SU-DHL-6 (cell line): ENCODE data around the gene PREX1.

Experiments
- H2AFZ ChIP-seq: fragments of 200-600 bp; sonication (generic); 2 replicates; pipeline ENCODE4 v1.6.1; 2014; ENCODE audit warnings: low read depth, mild to moderate bottlenecking, moderate library complexity, mixed read lengths, antibody characterized with exemption, low read length; ENCODE audit not compliant: severe bottlenecking
- H3F3A ChIP-seq: fragments of 200-600 bp; shearing (Covaris generic); 2 replicates; pipeline ENCODE4 v1.6.0; 2016; ENCODE audit warnings: antibody characterized with exemption, mild to moderate bottlenecking; ENCODE audit not compliant: insufficient read depth
- H3K27ac ChIP-seq: fragments of 200-600 bp; sonication (generic); 2 replicates; pipeline ENCODE4 v1.5.1; 2016; ENCODE audit warnings: low read depth, mild to moderate bottlenecking, low read length, moderate library complexity, mixed read lengths
- H3K27me3 ChIP-seq: fragments of 200-600 bp; sonication (generic), shearing (Covaris generic); 2 replicates; pipeline ENCODE4 v1.6.0; 2014; ENCODE audit warnings: mild to moderate bottlenecking, low read length
- H3K36me3 ChIP-seq: fragments of 200-600 bp; sonication (generic); 2 replicates; pipeline ENCODE4 v1.6.1; 2014; ENCODE audit warnings: mild to moderate bottlenecking, low read length, mixed read lengths
- H3K4me2 ChIP-seq: fragments of 300-600, 200-600 bp; shearing (Covaris generic), sonication (generic); 2 replicates; pipeline ENCODE4 v1.6.0; 2014; ENCODE audit warnings: low read length, low read depth, mild to moderate bottlenecking; ENCODE audit not compliant: poor library complexity, severe bottlenecking
- H3K4me3 ChIP-seq: fragments of 200-600 bp; sonication (generic); 2 replicates; pipeline ENCODE4 v1.5.1; 2014; ENCODE audit warnings: antibody characterized with exemption, low read length, mild to moderate bottlenecking, mixed read lengths; ENCODE audit not compliant: insufficient read depth, poor library complexity, severe bottlenecking
- H3K79me2 ChIP-seq: fragments of 200-600 bp; sonication (generic); 2 replicates; pipeline ENCODE4 v1.6.1; 2014; ENCODE audit warnings: mild to moderate bottlenecking, low read length, moderate library complexity; ENCODE audit not compliant: insufficient read depth
- H3K9ac ChIP-seq: fragments of 200-600 bp; sonication (generic); 2 replicates; pipeline ENCODE4 v1.7.0; 2014; ENCODE audit warnings: mild to moderate bottlenecking, low read length
- H3K9me2 ChIP-seq: fragments of 200-600 bp; sonication (generic); replicated peaks from 2 replicates; pipeline ENCODE4 v1.6.1; 2014; ENCODE audit warnings: low read length; ENCODE audit not compliant: insufficient read depth
- H3K9me3 ChIP-seq: fragments of 200-600 bp; sonication (generic); 2 replicates; pipeline ENCODE4 v1.6.1; 2014; ENCODE audit warnings: low read length, mixed read lengths; ENCODE audit not compliant: insufficient read depth
- H4K20me1 ChIP-seq: fragments of 200-600 bp; sonication (generic); 2 replicates; pipeline ENCODE4 v1.6.1; 2014; ENCODE audit warnings: low read depth, mild to moderate bottlenecking, antibody characterized with exemption, low read length, moderate library complexity, mixed read lengths
- EZH2phosphoT487 ChIP-seq: fragments of 200-600 bp; sonication (generic), shearing (Covaris generic); conservative IDR thresholded peaks from 2 replicates; pipeline ENCODE4 v1.6.1; 2018; ENCODE audit warnings: mild to moderate bottlenecking, antibody characterized with exemption, low read length, moderate library complexity, mixed read lengths
- TF ChIP-seq, protein P1 (sequence below): fragments of 200-600 bp; sonication (generic); IDR thresholded peaks from one replicate; pipeline ENCODE4 v1.5.1; 2017; ENCODE audit warnings: antibody characterized with exemption, mild to moderate bottlenecking, low read length, moderate library complexity; ENCODE audit not compliant: insufficient read depth, poor library complexity, severe bottlenecking

Gene PREX1

DNA sequence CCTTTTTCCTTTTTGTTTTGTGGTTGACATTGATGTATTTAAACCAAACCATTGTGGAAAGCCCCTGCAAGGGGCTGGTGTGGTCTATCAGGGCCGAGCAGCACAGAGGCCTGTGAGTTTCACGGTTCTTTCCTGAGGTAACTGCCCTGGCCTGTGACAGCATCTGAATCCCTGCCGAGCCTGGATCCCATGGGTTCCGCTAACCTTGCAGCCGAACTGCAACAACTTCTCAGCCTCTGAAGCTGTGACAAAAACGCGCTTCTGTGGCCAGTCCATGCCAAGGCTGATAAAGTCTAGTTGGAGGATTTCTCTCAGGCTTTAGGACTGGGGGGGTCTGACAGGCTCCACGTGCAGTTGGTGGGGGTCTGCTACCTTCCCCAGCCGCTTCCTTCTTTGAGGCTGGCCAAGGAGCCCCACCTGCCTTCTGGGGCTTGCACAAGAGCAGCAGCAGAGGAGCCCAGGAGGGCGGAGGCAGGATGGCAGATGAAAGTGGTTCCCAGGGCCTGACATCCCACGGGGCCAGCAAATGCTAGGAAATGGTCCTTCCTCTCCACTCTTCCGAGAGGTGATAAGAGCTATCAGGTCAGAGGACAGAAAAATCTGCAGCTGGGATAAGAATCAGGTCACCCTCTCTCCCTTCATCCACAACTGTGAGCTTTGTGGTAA is 150.9 kb downstream of the PREX1 start:
- Histone ChIP-seq H3K27ac (no peak overlapping the region), H3K9me2 (no peaks in the 10 kb centered on the region), H3K27me3 (no peaks in the 10 kb centered on the region), H3K9me3 (no peaks in the 10 kb centered on the region), H3K4me2 (no peak overlapping the region), H2AFZ (no peak overlapping the region), H4K20me1 (no peaks in the 10 kb centered on the region), H3K4me3 (no peak overlapping the region), H3K36me3 (no peaks in the 10 kb centered on the region), H3K9ac (no peak overlapping the region), H3K79me2 (no peaks in the 10 kb centered on the region), H3F3A (no peaks in the 10 kb centered on the region)
- TF ChIP-seq, protein P1, sequence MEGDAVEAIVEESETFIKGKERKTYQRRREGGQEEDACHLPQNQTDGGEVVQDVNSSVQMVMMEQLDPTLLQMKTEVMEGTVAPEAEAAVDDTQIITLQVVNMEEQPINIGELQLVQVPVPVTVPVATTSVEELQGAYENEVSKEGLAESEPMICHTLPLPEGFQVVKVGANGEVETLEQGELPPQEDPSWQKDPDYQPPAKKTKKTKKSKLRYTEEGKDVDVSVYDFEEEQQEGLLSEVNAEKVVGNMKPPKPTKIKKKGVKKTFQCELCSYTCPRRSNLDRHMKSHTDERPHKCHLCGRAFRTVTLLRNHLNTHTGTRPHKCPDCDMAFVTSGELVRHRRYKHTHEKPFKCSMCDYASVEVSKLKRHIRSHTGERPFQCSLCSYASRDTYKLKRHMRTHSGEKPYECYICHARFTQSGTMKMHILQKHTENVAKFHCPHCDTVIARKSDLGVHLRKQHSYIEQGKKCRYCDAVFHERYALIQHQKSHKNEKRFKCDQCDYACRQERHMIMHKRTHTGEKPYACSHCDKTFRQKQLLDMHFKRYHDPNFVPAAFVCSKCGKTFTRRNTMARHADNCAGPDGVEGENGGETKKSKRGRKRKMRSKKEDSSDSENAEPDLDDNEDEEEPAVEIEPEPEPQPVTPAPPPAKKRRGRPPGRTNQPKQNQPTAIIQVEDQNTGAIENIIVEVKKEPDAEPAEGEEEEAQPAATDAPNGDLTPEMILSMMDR: no peak
- no peak for TF ChIP-seq EZH2phosphoT487

DNA sequence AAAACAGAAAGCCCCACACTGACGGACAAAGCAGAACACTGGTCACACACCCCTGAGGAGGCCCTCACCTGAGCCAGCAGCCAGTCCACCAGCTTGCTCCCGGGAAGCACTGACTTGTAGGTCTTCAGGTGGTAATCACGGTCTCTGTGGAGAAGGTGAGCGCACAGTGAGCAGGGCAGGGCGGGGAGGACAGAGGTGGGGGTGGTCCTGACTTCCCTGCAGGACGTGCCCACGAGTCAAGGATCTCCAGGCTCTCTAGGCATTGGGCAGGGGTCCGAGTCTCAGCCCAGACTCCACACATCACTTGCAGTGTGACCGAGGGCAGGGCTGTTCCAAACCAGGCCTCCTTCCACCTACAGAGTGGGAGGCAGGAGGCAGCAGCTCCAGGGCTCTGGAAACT is 151.7 kb downstream of the PREX1 start:
- Histone ChIP-seq H3K36me3 (no peaks in the 10 kb centered on the region), H3K9me3 (no peaks in the 10 kb centered on the region), H4K20me1 (no peaks in the 10 kb centered on the region), H3K4me2 (no peak overlapping the region), H3K9me2 (no peaks in the 10 kb centered on the region), H2AFZ (no peak overlapping the region), H3K27ac (no peak overlapping the region), H3F3A (no peaks in the 10 kb centered on the region), H3K4me3 (no peak overlapping the region), H3K79me2 (no peaks in the 10 kb centered on the region), H3K27me3 (no peaks in the 10 kb centered on the region), H3K9ac (no peak overlapping the region)
- TF ChIP-seq EZH2phosphoT487: no peak
- TF ChIP-seq, protein P1: no peak

DNA sequence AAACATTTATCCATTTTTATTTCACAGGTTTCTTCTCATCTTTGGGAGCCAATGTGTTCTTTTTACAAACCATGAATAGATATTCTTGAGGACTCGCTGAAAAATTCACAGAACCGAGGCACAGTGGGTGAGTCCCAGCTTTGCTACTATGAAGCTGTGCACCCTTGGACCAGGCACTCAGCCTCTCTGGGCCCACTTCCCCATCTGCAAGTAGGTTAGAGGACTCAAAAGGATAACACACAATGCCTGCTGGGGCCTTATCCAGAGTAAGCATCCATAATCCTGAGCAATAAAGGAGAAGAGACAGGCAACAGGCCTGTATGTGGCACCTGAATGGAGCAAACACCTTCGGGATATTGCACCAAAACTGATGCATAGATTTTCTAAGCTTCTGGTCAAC is 153.3 kb downstream of the PREX1 start:
- Histone ChIP-seq H3K79me2 (no peaks in the 10 kb centered on the region), H3K36me3 (no peaks in the 10 kb centered on the region), H3K27ac (no peak overlapping the region), H3F3A (no peaks in the 10 kb centered on the region), H4K20me1 (no peaks in the 10 kb centered on the region), H3K27me3 (no peaks in the 10 kb centered on the region), H3K4me3 (no peak overlapping the region), H2AFZ (no peak overlapping the region), H3K9ac (no peak overlapping the region), H3K9me2 (no peaks in the 10 kb centered on the region), H3K4me2 (no peak overlapping the region), H3K9me3 (no peaks in the 10 kb centered on the region)
- TF ChIP-seq EZH2phosphoT487: no peak
- TF ChIP-seq, protein P1: no peak
